Gastroesophageal sphincter (tissue), 3 donors: ENCODE data around the gene LIMA1.

Experiments used
- CTCF ChIP-seq, 4 experiments: fragments of 200-600 bp in 2 of 4; fragments of 450-650 bp in 2 of 4; sonication (generic) in 1 of 4; IDR thresholded peaks; one replicate each; pipeline ENCODE4 v1.5.1; 2017 to 2019; ENCODE audit warnings: antibody characterized with exemption in 4 of 4, mild to moderate bottlenecking in 2 of 4, moderate library complexity in 2 of 4
- EP300 ChIP-seq: sonication (generic); formaldehyde crosslinking; IDR thresholded peaks from one replicate; pipeline ENCODE4 v1.6.1; 2017; ENCODE audit warnings: antibody characterized with exemption, mild to moderate bottlenecking

GRCh38 chr12:50232206-50232605 is 51.1 kb downstream of the LIMA1 start:
- no peak for TF ChIP-seq EP300
- no peak for TF ChIP-seq CTCF (IDR thresholded peaks at IDR 0.05)
